Panc1 (cell line): ENCODE measurements around the gene FAM228A. TPM values are rescaled to one million over a fixed set of nuclear protein-coding genes. Genes with fewer than 3 reads are reported as not detected.

Experiments used
- ATAC-seq: fragments of 200-7000 bp; cut with Tn5 transposase; 2 replicates; pipeline ENCODE4 v1.9.1; 2020; ENCODE audit warnings: mild to moderate bottlenecking, moderate library complexity
- BruUV-seq: library from RNA; stranded (reverse); fragments of 400-500 nt; replicated peaks from 2 replicates; lab custom pipeline; 2021; lab: Mats Ljungman, UMichigan
- CTCF ChIA-PET: fragments of 300-600 bp; sonication (Branson Sonifier 250); formaldehyde crosslinking; loops from one replicate; lab custom pipeline; 2022; ENCODE audit warnings: antibody characterized with exemption; lab: Charles Lee
- POLR2A ChIA-PET: fragments of 300-600 bp; sonication (Branson Sonifier 250); formaldehyde crosslinking; loops from one replicate; lab custom pipeline; 2022; ENCODE audit warnings: antibody characterized with exemption; lab: Charles Lee
- DNase-seq: peaks from one replicate; pipeline ENCODE4 v3.0.0-alpha.2; 2010; ENCODE audit warnings: low read depth, low spot score
- H3K27ac ChIP-seq: 2 replicates; pipeline ENCODE4 v1.5.1; 2011; ENCODE audit warnings: mild to moderate bottlenecking, low read length, inconsistent platforms
- H3K27me3 ChIP-seq: fragments of 200-500 bp; sonication (Bioruptor generic); 2 replicates; pipeline ENCODE4 v1.6.0; 2014; ENCODE audit warnings: low read length, inconsistent platforms; ENCODE audit not compliant: control insufficient read depth, insufficient read depth
- H3K36me3 ChIP-seq: fragments of 200-500 bp; sonication (Bioruptor generic); 2 replicates; pipeline ENCODE4 v1.5.1; 2014; ENCODE audit warnings: inconsistent platforms, mild to moderate bottlenecking, low read length, moderate library complexity; ENCODE audit not compliant: control insufficient read depth, insufficient read depth
- H3K4me1 ChIP-seq: 2 replicates; pipeline ENCODE4 v1.5.1; 2011; ENCODE audit warnings: inconsistent platforms, mild to moderate bottlenecking, low read length, moderate library complexity; ENCODE audit not compliant: control insufficient read depth, insufficient read depth
- H3K4me3 ChIP-seq, 2 experiments: 2 replicates each; pipeline ENCODE4 v1.5.1; 2011 to 2012; ENCODE audit warnings: low read depth in 2 of 2, low read length in 2 of 2, mild to moderate bottlenecking in 2 of 2, inconsistent platforms in 1 of 2, moderate library complexity in 1 of 2
- H3K9me3 ChIP-seq: fragments of 200-500 bp; sonication (Bioruptor generic); 2 replicates; pipeline ENCODE4 v1.5.1; 2014; ENCODE audit warnings: low read depth, mild to moderate bottlenecking, inconsistent platforms, low read length, moderate library complexity; ENCODE audit not compliant: control insufficient read depth, insufficient read depth
- CTCF ChIP-seq: fragments of 450-650 bp; IDR thresholded peaks from 2 replicates; pipeline ENCODE4 v1.5.1; 2017; ENCODE audit warnings: mild to moderate bottlenecking
- POLR2AphosphoS5 ChIP-seq: IDR thresholded peaks from 2 replicates; pipeline ENCODE4 v1.6.1; 2012; ENCODE audit warnings: mild to moderate bottlenecking, low read depth, low read length, moderate library complexity
- REST ChIP-seq, 2 experiments: IDR thresholded peaks; 2 replicates each; pipeline ENCODE4 v1.6.1; 2011 to 2012; ENCODE audit warnings: low read depth in 2 of 2, control low read depth in 1 of 2, low read length in 1 of 2, mild to moderate bottlenecking in 1 of 2, moderate library complexity in 1 of 2; ENCODE audit not compliant: insufficient read depth in 1 of 2
- SIN3A ChIP-seq: IDR thresholded peaks from 2 replicates; pipeline ENCODE4 v1.6.1; 2012; ENCODE audit warnings: low read depth, mild to moderate bottlenecking, low read length, moderate library complexity, borderline replicate concordance; ENCODE audit not compliant: insufficient read depth
- TCF7L2 ChIP-seq: IDR thresholded peaks from 2 replicates; pipeline ENCODE4 v1.6.1; 2011; ENCODE audit warnings: mild to moderate bottlenecking, low read depth, low read length, inconsistent platforms
- in situ Hi-C: cut with HindIII; loops from 2 replicates; pipeline ENCODE4 v1.10.0; 2016; ENCODE audit warnings: low sequenced_read_pairs, low pct_unique_long_range_greater_than_20kb
- intact Hi-C: fragments of 100-400 bp; cut with micrococcal nuclease; formaldehyde crosslinking; loops from one replicate; pipeline ENCODE4 v1.10.0; 2022; ENCODE audit not compliant: unreplicated experiment
- total RNA-seq: library from RNA; stranded (reverse); gene quantifications from one replicate; pipeline ENCODE4 v1.2.1, GENCODE V29; 2021; ENCODE audit not compliant: unreplicated experiment

FAM228A gene
- total RNA-seq, 1 experiment from 2014 or later: not detected

GRCh38 chr2:24233321-24233720 lies 58.5 kb downstream of the FAM228A start:
- Histone ChIP-seq H3K4me3 (no peak overlapping the region), H3K9me3 (no peaks in the 10 kb centered on the region), H3K27me3 (no peaks in the 10 kb centered on the region), H3K36me3 (no peaks in the 10 kb centered on the region), H3K27ac (no peak overlapping the region), H3K4me1 (no peaks in the 10 kb centered on the region; the same call in 1 of the 2 replicates)
- CTCF ChIA-PET: interaction anchor here (0.7 kb wide), 1 partner anchor 157 kb away, joined by 3 read pairs; no protein-coding TSS in a partner anchor
- TF ChIP-seq TCF7L2: no peak
- no peak for TF ChIP-seq CTCF
- TF ChIP-seq POLR2AphosphoS5: no peak
- TF ChIP-seq REST (IDR thresholded peaks at IDR 0.05; ENCODE audit: insufficient read depth in 1 of 2, low read depth in 2 of 2, low read length in 1 of 2): no peak
- TF ChIP-seq SIN3A: no peak
- DNase-seq: no peak
- ATAC-seq: no peak
- intact Hi-C loops (no loop called here), in situ Hi-C loops (no loop called here)
- POLR2A ChIA-PET: no interaction called here
- no TSS peak for BruUV-seq

GRCh38 chr2:24237313-24237712 lies 62.5 kb downstream of the FAM228A start:
- TF ChIP-seq SIN3A (no peak), REST (IDR thresholded peaks at IDR 0.05; ENCODE audit: insufficient read depth in 1 of 2, low read depth in 2 of 2, low read length in 1 of 2) (no peak), POLR2AphosphoS5 (no peak), CTCF (no peak; the same call in 1 of the 2 replicates), TCF7L2 (no peak)
- ChIA-PET CTCF (no interaction called here), POLR2A (no interaction called here)
- H3K9me3 ChIP-seq: no peaks in the 10 kb centered on the region
- H3K27me3 ChIP-seq: no peaks in the 10 kb centered on the region
- no peaks in the 10 kb centered on the region for H3K4me1 ChIP-seq
- ATAC-seq (no peak), DNase-seq (no peak)
- H3K36me3 ChIP-seq: no peaks in the 10 kb centered on the region
- no peak overlapping the region for H3K4me3 ChIP-seq
- BruUV-seq: no TSS peak
- intact Hi-C loops (no loop called here), in situ Hi-C loops (no loop called here)
- no peak overlapping the region for H3K27ac ChIP-seq
